GM10248 (cell line): Measurements from ENCODE around the gene FMNL2.

ENCODE experiments used
- CTCF ChIA-PET: fragments of 300-600 bp; sonication (Branson Sonifier 250); formaldehyde crosslinking; extraction: SDS; loops from one replicate; lab custom pipeline; 2021; ENCODE audit warnings: antibody characterized with exemption; lab: Yijun Ruan, JAX
- POLR2A ChIA-PET: fragments of 350-650 bp; sonication (Branson Sonifier 250); formaldehyde crosslinking; extraction: SDS; loops from one replicate; lab custom pipeline; 2020; ENCODE audit warnings: antibody characterized with exemption; lab: Yijun Ruan, JAX
- DNase-seq: peaks from one replicate; pipeline ENCODE4 v3.0.0; 2012; ENCODE audit errors: extremely low spot score
- CTCF ChIP-seq: IDR thresholded peaks from 2 replicates; pipeline ENCODE4 v1.5.1; 2012; ENCODE audit warnings: mild to moderate bottlenecking, low read depth; ENCODE audit errors: extremely low read depth, missing control alignments, control extremely low read depth

Gene FMNL2

GRCh38 chr2:152454371-152454770 lies 119.4 kb downstream of the FMNL2 start:
- ChIA-PET CTCF (interaction anchor here (0.8 to 2.0 kb wide), 6 partner anchors 8 to 100 kb away, joined by 3 to 5 read pairs (median 4); no protein-coding TSS in a partner anchor), POLR2A (no interaction called here)
- no peak for DNase-seq
- no peak for TF ChIP-seq CTCF

GRCh38 chr2:152454960-152455359 lies 120.0 kb downstream of the FMNL2 start:
- ChIA-PET CTCF (interaction anchor here (0.8 to 2.0 kb wide), 9 partner anchors 9 to 101 kb away, joined by 3 to 5 read pairs (median 4); no protein-coding TSS in a partner anchor), POLR2A (no interaction called here)
- no peak for DNase-seq
- no peak for TF ChIP-seq CTCF

- no peak for DNase-seq
- ChIA-PET POLR2A (no interaction called here), CTCF (interaction anchor here (1.2 to 1.7 kb wide), 6 partner anchors 8 to 120 kb away, joined by 3 to 5 read pairs (median 4); partner anchors contain the start of gene FMNL2)
- no peak for TF ChIP-seq CTCF
These were observed 120.8 kb downstream of the FMNL2 start for GRCh38 chr2:152455738-152456137.

GRCh38 chr2:152456262-152456661 lies 121.3 kb downstream of the FMNL2 start:
- no peak for TF ChIP-seq CTCF
- DNase-seq: no peak
- CTCF ChIA-PET: interaction anchor here (1.2 to 1.7 kb wide), 5 partner anchors 8 to 121 kb away, joined by 3 to 5 read pairs (median 4); partner anchors contain the start of gene FMNL2
- POLR2A ChIA-PET: no interaction called here

- ChIA-PET POLR2A (no interaction called here), CTCF (no interaction called here)
- no peak for TF ChIP-seq CTCF
- no peak for DNase-seq
These were observed 123.5 kb downstream of the FMNL2 start for GRCh38 chr2:152458441-152458940.

GRCh38 chr2:152459091-152459490 lies 124.1 kb downstream of the FMNL2 start:
- ChIA-PET POLR2A (no interaction called here), CTCF (interaction anchor here (1.1 to 1.5 kb wide), 2 partner anchors 17 to 51 kb away, joined by 3 to 5 read pairs; no protein-coding TSS in a partner anchor)
- TF ChIP-seq CTCF: no peak
- DNase-seq: no peak
